ENCODE results near the gene DIP2C.

GRCh38 chr10:551373-552252, 137.9 kb downstream of the DIP2C start:
- TF ChIP-seq, protein P1, sequence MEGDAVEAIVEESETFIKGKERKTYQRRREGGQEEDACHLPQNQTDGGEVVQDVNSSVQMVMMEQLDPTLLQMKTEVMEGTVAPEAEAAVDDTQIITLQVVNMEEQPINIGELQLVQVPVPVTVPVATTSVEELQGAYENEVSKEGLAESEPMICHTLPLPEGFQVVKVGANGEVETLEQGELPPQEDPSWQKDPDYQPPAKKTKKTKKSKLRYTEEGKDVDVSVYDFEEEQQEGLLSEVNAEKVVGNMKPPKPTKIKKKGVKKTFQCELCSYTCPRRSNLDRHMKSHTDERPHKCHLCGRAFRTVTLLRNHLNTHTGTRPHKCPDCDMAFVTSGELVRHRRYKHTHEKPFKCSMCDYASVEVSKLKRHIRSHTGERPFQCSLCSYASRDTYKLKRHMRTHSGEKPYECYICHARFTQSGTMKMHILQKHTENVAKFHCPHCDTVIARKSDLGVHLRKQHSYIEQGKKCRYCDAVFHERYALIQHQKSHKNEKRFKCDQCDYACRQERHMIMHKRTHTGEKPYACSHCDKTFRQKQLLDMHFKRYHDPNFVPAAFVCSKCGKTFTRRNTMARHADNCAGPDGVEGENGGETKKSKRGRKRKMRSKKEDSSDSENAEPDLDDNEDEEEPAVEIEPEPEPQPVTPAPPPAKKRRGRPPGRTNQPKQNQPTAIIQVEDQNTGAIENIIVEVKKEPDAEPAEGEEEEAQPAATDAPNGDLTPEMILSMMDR (IDR thresholded peaks at IDR 0.05) = no peak
- TF ChIP-seq POLR2A (IDR thresholded peaks at IDR 0.05) = no peak
